SK-N-SH treated with all-trans-retinoic acid at 6 μM for 48 hours (cell line): ENCODE data around the gene TBC1D26.
"Not testable (repeated sequence)": the region's sequence is repeated elsewhere in the genome, so short reads cannot be mapped to it uniquely, and the experiment has no call there.

Source experiments
- ATAC-seq: fragments of 200-7000 bp; cut with Tn5 transposase; 3 replicates; pipeline ENCODE4 v1.9.1; 2020; ENCODE audit warnings: mild to moderate bottlenecking, moderate library complexity
- ARNTL ChIP-seq: fragments of 450-650 bp; formaldehyde crosslinking; IDR thresholded peaks from 2 replicates; pipeline ENCODE4 v1.5.0; 2020; ENCODE audit warnings: low read depth, mild to moderate bottlenecking, moderate library complexity, borderline replicate concordance
- BACH2 ChIP-seq: fragments of 250-450 bp; sonication (Bioruptor Pico); IDR thresholded peaks from 2 replicates; pipeline ENCODE4 v1.9.0; 2021; ENCODE audit warnings: mild to moderate bottlenecking, borderline replicate concordance
- CREB5 ChIP-seq: fragments of 250-450 bp; sonication (Bioruptor Pico); IDR thresholded peaks from 2 replicates; pipeline ENCODE4 v1.5.1; 2020; ENCODE audit warnings: low read depth, mild to moderate bottlenecking, moderate library complexity
- CSDC2 ChIP-seq: fragments of 250-450 bp; sonication (Bioruptor Pico); IDR thresholded peaks from 2 replicates; pipeline ENCODE4 v1.5.0; 2020; ENCODE audit warnings: mild to moderate bottlenecking, moderate library complexity
- CSRNP3 ChIP-seq: fragments of 250-450 bp; sonication (Bioruptor Pico); IDR thresholded peaks from 2 replicates; pipeline ENCODE4 v1.5.1; 2021; ENCODE audit warnings: mild to moderate bottlenecking, moderate library complexity
- ESRRG ChIP-seq: fragments of 250-450 bp; sonication (Bioruptor Pico); IDR thresholded peaks from 2 replicates; pipeline ENCODE4 v1.6.1; 2021; ENCODE audit warnings: mild to moderate bottlenecking
- GLIS3 ChIP-seq: fragments of 250-450 bp; sonication (Bioruptor Pico); IDR thresholded peaks from 2 replicates; pipeline ENCODE4 v1.5.0; 2020; ENCODE audit warnings: mild to moderate bottlenecking, moderate library complexity
- OSR1 ChIP-seq: fragments of 250-450 bp; sonication (Bioruptor Pico); IDR thresholded peaks from 2 replicates; pipeline ENCODE4 v1.8.0; 2022; ENCODE audit warnings: moderate library complexity, mild to moderate bottlenecking, inconsistent platforms
- PATZ1 ChIP-seq: fragments of 250-450 bp; sonication (Bioruptor Pico); IDR thresholded peaks from 2 replicates; pipeline ENCODE4 v1.8.0; 2020; ENCODE audit warnings: mild to moderate bottlenecking, moderate library complexity, borderline replicate concordance
- POU6F1 ChIP-seq: fragments of 250-450 bp; sonication (Bioruptor Pico); IDR thresholded peaks from 2 replicates; pipeline ENCODE4 v1.8.0; 2021; ENCODE audit warnings: low read depth, mild to moderate bottlenecking, moderate library complexity, borderline replicate concordance
- PPARA ChIP-seq: fragments of 250-450 bp; sonication (Bioruptor Pico); IDR thresholded peaks from 2 replicates; pipeline ENCODE4 v1.5.0; 2020; ENCODE audit warnings: mild to moderate bottlenecking, borderline replicate concordance
- SNAI2 ChIP-seq: fragments of 250-450 bp; sonication (Bioruptor Pico); IDR thresholded peaks from 2 replicates; pipeline ENCODE4 v1.5.0; 2020; ENCODE audit warnings: mild to moderate bottlenecking, moderate library complexity
- TOX ChIP-seq: fragments of 250-450 bp; sonication (Bioruptor Pico); IDR thresholded peaks from 2 replicates; pipeline ENCODE4 v1.8.0; 2021; ENCODE audit warnings: mild to moderate bottlenecking, moderate library complexity, borderline replicate concordance
- TSHZ2 ChIP-seq: fragments of 250-450 bp; sonication (Bioruptor Pico); IDR thresholded peaks from 2 replicates; pipeline ENCODE4 v1.5.0; 2020; ENCODE audit warnings: mild to moderate bottlenecking, moderate library complexity
- ZC3H10 ChIP-seq: fragments of 250-450 bp; sonication (Bioruptor Pico); IDR thresholded peaks from 2 replicates; pipeline ENCODE4 v1.5.1; 2021; ENCODE audit warnings: mild to moderate bottlenecking, moderate library complexity
- ZFP3 ChIP-seq: fragments of 250-450 bp; sonication (Bioruptor Pico); IDR thresholded peaks from 2 replicates; pipeline ENCODE4 v1.5.0; 2020; ENCODE audit warnings: mild to moderate bottlenecking, moderate library complexity
- ZFP30 ChIP-seq: fragments of 450-650 bp; formaldehyde crosslinking; IDR thresholded peaks from 2 replicates; pipeline ENCODE4 v1.5.0; 2022; ENCODE audit warnings: mild to moderate bottlenecking, moderate library complexity
- ZNF565 ChIP-seq: fragments of 450-650 bp; formaldehyde crosslinking; conservative IDR thresholded peaks from 2 replicates; pipeline ENCODE4 v1.5.0; 2020; ENCODE audit warnings: low read depth, mild to moderate bottlenecking, moderate library complexity
- ZNF70 ChIP-seq: fragments of 450-650 bp; formaldehyde crosslinking; IDR thresholded peaks from 2 replicates; pipeline ENCODE4 v1.5.0; 2020; ENCODE audit warnings: mild to moderate bottlenecking, moderate library complexity
- ZNF8 ChIP-seq: fragments of 450-650 bp; formaldehyde crosslinking; IDR thresholded peaks from 2 replicates; pipeline ENCODE4 v1.5.0; 2020; ENCODE audit warnings: mild to moderate bottlenecking, moderate library complexity

The TBC1D26 gene

GRCh38 chr17:15738066-15738465, 6.0 kb downstream of the TBC1D26 start (continued):
- TF ChIP-seq TSHZ2 (no peak), ESRRG (CRISPR knock-in tag) (no peak), BACH2 (CRISPR knock-in tag) (no peak), ZNF8 (CRISPR knock-in tag) (no peak), PATZ1 (CRISPR knock-in tag) (no peak), ZC3H10 (CRISPR knock-in tag) (no peak), ZFP30 (CRISPR knock-in tag) (no peak), SNAI2 (no peak), ZNF565 (CRISPR knock-in tag) (no peak)

GRCh38 chr17:15739259-15739658, 7.2 kb downstream of the TBC1D26 start:
- not testable (repeated sequence) for ATAC-seq

- ATAC-seq, result not testable (repeated sequence)
Observed at GRCh38 chr17:15740041-15740440, 8.0 kb downstream of the TBC1D26 start.

GRCh38 chr17:15740570-15741120, 8.6 kb downstream of the TBC1D26 start:
- ATAC-seq, result no peak

GRCh38 chr17:15741624-15742023, 9.5 kb downstream of the TBC1D26 start:
- no peak for TF ChIP-seq POU6F1 (CRISPR knock-in tag)
- ATAC-seq, result no peak

More at GRCh38 chr17:15740570-15741120, 8.6 kb downstream of the TBC1D26 start:
- TF ChIP-seq ZNF70 (CRISPR knock-in tag) (no peak), ZNF8 (CRISPR knock-in tag) (no peak), BACH2 (CRISPR knock-in tag) (no peak), OSR1 (CRISPR knock-in tag) (no peak), CREB5 (no peak), ZFP3 (CRISPR knock-in tag) (no peak), ARNTL (CRISPR knock-in tag) (no peak)

GRCh38 chr17:15742051-15742795, 10.1 kb downstream of the TBC1D26 start:
- ATAC-seq, result no peak
- TF ChIP-seq CSDC2 (CRISPR knock-in tag) (no peak), GLIS3 (no peak), ZNF8 (CRISPR knock-in tag) (no peak), ARNTL (CRISPR knock-in tag) (no peak), PPARA (CRISPR knock-in tag) (no peak), TOX (CRISPR knock-in tag) (no peak), ZC3H10 (CRISPR knock-in tag) (no peak), ZFP30 (CRISPR knock-in tag) (no peak), ESRRG (CRISPR knock-in tag) (no peak), PATZ1 (CRISPR knock-in tag) (no peak), CSRNP3 (CRISPR knock-in tag) (no peak), ZNF70 (CRISPR knock-in tag) (no peak), BACH2 (CRISPR knock-in tag) (no peak), ZNF565 (CRISPR knock-in tag) (no peak), OSR1 (CRISPR knock-in tag) (no peak)
